Hematopoietic multipotent progenitor cell treated with erythropoietin and hydrocortisone succinate and interleukin-3 and kit ligand, for 4 days (in vitro differentiated cells): ENCODE results near the gene FAAH2.
"Not testable (repeated sequence)": the region's sequence is repeated elsewhere in the genome, so short reads cannot be mapped to it uniquely, and the experiment has no call there.

Source experiments
- DNase-seq: peaks from one replicate; pipeline ENCODE4 v3.0.0-alpha.2; 2015

FAAH2 gene

DNA sequence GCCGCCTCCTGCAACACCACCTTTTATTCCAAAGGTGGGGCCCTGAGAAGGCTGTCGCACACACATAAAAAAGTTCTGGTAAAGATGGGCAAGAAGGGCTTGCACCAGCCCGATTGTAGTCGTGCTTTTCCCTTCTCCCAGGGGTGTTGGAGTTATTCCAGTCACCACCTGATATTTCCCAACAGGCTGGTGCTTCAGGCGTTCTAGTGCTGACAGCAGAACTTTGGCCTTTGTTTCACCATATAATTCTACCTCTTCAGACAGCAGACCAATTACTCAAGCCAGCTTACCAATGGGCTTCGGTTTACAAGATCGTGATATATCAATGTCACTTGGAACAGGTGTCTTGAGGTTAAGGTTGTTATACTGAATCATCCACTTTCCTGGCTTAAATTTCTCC lies 107.7 kb downstream of the FAAH2 start:
- not testable (repeated sequence) for DNase-seq

DNA sequence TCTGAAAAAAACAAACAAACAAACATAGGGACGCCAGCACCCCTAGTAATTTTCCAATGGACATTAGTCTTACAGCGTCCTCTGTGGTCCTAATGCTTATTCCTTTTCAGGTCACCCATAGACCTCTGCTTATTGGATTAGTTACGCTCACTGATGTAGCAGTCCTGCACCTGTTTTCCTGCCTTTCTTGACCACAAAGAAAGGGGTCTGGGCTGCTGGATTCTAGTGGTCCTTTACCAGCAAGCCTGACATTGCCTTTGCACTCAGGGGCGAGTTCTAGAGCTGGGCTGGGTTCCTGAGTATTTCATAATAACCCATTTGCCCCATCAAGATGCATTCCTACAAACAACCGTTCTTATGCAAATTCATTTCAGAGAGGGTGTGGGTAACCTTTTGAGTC lies 116.7 kb downstream of the FAAH2 start:
- DNase-seq, result not testable (repeated sequence)

DNA sequence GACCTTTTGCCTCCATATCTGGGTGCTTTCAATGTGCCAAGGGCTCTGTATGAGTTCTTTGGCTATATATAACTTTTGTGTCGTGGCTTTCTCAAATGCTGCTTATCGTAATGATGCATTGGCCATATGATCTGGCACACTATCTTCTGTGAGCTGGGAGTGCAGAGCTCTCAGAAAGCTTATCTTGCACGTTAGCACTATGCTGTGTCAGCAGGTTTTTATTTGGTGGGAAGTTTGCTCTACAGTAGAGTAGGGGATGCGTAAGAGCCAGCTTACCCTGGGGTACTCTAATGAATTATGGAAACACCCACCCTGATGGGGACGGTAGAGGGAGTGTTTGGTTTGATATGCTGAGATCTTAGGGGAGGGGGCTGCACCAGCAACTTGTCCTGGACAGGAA lies 119.6 kb downstream of the FAAH2 start:
- DNase-seq, result peak; percentile 9

DNA sequence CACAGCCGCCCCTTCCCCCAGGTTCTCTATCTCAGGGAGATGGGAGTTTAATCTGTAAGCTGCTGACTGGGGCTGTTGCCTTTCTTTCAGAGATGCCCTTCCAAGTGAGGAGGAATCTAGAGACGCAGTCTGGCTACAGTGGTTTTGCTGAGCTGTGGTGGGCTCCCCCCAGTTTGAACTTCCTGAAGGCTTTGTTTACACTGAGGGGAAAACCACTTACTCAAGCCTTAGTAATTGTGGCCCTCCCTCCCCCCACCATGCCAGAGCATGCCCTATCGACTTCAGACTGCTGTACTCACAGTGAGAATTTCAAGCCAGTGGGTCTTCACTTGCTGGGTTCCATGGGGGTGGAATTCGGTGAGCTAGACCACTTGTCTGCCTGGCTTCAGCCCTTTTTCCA lies 131.3 kb downstream of the FAAH2 start:
- no peak for DNase-seq

DNA sequence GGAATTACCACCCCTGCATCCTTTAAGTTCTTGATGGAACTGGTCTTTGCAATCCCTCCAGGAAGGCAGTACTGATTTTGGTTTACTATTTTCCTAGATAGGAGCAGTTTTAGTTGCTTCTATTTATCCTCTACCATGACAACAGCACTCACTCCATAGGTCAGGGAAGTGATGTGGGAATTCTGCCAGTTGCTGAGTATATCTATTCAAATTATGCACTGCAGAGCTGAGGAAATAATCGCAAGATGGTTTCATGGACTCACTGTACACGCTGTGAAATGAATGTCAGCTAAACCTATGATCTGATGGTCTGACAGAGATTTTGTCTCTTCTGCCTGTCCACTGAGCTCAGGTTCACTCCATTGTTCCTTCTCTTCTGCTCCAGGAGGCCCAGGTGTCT lies 135.8 kb downstream of the FAAH2 start:
- no peak for DNase-seq

DNA sequence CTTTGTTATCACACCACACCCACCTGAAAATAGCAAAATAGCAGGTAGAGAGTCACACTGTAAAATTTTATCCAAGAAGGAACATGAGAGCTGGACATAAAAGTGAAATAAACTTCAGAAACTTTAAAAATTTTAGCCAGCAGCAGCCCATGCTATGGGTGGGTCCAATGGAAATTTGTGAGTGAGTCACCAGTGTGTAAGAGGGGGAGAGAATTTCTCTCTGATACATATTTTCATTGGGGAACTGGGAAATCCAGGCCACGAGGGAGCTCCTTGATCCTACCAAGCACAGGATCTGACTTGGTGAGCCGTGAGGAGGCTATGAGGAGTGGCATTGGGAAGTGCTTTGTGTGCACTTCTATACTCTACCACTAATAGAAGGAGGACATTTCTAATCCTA lies 136.3 kb downstream of the FAAH2 start:
- no peak for DNase-seq

DNA sequence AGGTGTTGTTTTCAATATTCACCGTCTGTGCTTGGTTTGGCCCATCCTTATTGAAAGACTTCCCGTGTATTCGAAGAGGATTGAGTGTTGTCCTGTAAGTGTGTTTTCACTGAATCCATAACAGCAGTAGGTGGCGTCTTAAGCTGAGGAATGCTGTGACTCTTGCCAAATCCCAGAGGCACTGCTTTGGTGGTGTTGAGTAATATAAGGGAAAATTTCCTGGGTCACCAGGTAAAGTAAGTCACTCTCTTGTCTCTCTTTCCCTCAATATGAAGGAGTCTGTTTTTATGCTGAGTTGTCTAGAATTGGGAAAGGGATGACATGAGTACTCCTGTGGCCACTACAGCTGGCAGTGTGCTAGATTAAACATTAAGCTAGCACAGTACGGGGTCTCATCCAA lies 158.6 kb downstream of the FAAH2 start:
- DNase-seq, result no peak

DNA sequence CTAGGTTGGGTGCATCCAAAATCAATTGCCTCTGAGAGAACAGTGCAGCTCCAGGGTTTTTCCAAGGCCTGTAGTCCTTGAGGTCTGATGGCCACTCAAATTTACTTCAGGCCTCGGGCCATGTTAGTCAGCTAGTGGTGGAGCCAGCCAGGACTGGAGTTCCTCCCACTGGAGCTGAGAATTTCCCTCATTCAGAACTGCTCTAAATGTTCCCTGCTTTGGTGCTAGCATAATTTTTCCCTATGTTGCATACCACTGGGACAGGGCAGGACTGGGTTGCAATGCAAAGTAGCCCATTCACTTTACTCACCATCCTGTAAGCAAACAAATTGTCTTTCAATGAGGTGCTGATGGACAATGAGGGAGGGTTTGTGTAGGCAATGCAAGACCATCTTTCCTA lies 159.3 kb downstream of the FAAH2 start:
- DNase-seq, result no peak

DNA sequence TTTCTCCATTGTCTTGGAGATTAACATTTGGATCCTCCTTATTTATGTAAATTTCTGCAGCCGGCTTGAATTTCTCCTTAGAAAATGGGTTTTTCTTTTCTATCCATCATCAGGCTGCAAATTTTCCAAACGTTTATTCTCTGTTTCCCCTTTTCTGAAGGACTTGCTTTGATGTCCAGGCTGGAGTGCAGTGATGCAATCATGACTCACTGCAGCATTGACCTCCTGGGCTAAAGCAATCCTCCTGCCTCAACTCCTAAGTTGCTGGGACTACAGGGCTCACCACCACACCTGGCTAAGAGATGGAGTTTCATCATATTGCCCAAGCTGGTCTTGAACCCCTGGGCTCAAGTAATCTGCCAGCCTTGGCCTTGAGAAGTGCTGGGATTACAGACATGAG lies 161.3 kb downstream of the FAAH2 start:
- no peak for DNase-seq

DNA sequence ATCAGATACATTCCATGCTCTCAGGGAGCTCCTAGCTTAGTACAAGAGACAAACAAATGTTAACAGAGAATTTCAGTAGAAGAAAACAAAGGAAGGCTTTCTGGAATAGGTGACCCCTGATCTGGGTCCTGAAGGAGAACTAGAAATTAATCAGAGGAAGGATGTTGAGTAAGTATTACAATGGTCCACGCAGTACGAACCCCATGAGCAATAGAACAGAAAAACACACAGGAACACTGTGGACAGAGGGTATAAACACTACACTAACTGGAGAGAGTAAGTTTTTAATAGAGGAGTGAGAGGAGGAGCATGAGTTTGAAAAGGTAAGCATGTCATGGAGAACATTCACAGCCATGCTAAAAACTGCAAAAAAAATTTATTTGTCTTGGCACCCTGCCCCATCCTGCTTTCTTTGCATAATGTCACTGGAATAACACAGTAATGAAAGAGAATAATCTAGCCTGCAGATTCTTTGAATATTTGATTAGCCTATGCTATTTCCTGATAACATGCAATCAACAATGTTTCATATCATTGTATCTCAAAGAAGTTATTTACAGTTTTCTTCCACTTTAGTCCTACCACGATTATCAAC lies 165.0 kb downstream of the FAAH2 start:
- no peak for DNase-seq

DNA sequence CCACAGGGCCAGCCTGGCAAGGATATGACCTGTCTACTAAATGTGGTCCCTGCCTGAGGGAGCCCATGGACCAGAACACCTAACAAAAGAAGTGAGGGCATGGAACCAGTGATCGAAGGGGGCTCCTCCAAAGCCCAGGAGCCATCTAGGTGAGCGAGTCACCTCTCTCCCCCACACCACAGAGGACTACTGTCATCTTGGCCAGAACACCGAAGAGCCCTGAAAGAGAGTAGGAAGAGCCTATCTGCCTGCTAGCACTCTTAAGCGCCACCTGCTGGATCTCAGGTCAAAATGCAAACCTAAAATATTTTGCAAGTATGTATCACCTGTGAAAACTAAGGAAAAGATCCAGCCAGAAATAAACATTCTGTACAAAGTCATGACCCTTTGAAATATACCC lies 167.4 kb downstream of the FAAH2 start:
- peak; percentile 50 for DNase-seq

DNA sequence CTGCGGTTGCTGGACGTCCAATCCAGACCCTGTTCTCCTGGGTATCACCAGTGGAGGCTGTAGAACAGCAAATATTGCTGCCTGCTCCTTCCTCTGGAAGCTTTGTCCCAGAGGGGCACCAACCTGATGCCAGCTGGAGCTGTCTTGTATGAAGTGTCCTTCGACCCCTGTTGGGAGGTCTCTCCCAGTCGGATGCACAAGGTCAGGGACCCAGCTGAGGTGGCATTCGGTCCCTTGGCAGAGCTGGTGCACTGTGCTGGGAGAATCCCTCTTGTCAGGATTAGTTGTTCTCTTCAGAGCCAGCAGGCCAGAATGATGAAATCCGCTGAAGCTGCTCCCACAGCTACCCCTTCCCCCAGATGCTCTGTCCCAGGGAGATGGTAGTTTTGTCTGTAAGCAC lies 195.0 kb downstream of the FAAH2 start:
- DNase-seq, result no peak

DNA sequence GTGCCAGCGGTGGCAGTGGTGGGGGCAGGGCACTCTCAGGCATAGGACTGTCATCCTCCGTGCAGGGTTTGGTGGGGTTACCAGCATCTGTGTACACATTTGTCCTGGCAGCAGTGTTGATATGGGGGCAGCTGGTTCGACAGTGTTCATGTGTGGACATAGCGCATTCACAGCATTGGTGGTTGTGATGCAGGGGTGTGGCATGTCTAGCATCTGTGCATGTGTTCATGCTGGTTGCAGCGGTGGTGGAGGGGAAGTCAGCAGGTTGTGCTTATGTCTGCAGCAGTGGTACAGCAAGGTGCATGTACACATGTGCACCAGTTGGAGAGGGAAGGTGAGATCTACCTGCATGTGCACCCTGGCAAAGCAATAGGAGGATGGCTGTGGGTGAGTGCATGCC lies 230.0 kb downstream of the FAAH2 start:
- no peak for DNase-seq

DNA sequence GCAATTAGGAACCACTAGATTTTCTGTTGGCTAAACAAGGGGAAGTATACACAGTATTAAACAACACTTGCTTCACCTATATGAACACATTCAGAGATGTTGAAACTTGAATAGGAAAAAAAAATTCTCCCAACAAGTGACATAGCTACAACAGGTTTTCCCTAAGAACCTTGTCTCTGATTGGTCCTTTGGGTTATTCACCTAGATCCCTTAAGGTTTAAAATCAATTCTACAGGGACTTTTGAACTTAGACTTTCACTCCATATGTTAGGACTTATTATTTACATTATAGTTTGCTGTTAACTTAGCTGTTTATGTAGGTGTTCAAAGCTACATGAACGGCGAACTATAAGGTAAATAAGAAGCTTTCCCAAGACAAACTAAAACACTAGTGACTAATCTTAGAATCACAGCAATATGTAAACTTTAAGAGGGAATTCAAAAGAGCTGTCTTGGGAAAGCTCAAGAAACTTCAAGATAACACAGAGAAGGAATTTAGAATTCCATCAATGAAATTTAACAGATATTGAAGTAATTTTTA lies 233.1 kb downstream of the FAAH2 start:
- no peak for DNase-seq

DNA sequence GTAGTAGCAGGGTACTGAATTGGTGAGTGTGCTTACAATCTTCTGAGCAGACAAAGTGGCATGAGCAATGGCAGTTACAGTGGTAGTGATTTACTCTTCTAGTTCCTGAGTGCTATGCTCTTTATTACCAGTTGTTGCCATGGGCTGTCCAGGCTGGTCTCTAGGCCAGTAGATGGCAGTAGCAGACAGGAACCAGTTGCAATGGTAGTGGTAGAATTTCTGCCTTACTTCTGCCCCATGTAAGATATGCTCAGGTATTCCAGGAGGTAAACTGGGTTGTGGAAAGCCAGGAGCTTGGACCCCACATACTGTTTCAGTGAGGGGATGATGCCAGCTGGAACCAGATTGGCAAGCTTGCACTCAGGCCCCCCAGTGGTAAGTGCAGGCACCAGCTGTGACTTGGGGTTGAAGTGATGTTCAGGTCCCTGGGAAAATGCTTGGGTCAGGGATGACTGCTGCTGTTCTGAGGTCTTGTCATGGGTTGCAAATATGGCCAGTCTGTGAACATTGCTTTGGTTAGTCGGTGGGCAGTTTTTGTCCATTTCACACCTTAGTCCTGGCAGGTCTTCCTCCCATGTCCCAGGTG lies 242.3 kb downstream of the FAAH2 start:
- peak; percentile 8 for DNase-seq
